Measurements from ENCODE around the gene TKTL1. TPM values are rescaled to one million over a fixed set of nuclear protein-coding genes. Genes with fewer than 3 reads are reported as not detected.

Gene TKTL1
- total RNA-seq, 1 donor from 2014 or later, result not detected

DNA sequence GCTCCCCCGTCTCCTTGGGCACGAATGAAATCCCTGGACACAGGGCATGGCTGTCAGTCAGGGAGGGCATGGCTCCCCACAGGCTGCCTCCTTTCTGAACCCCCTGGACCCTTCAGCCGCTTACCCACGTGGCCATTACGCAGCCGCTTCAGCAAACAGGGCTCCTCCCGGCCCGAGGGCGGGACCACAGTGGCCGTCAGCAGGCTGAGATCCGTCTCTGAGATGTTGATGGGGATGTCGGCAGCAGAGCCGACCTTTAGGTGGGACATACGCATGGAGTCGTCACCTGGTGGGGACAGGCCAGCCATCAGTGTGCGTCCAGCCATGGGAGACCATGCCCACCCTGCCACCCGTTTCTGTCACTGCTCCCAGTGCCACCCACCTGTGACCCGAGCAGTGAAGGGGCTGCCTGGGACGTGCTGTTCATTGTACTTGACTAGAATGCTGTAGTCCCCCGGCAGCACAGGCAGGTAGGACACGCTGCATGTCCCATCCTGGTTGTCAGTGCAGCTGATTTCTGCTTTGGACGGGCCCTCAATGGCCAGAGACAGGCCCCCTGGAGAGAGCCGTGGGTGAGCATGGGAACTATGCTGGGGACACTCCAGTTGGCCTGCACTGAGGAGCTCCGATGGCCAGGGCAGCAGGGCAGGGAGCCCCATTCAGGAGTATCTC, 57.7 kb downstream of the TKTL1 start:
- no peak for FAIRE-seq
- H3K4me3 ChIP-seq (ENCODE audit: low read depth, low read length), result no peak overlapping the region
- TF ChIP-seq CTCF (IDR thresholded peaks at IDR 0.05; ENCODE audit: insufficient read depth, low read length, severe bottlenecking), result no peak
- H3K27me3 ChIP-seq (ENCODE audit: control insufficient read depth, insufficient read depth, low read length), result no peaks in the 10 kb centered on the region
- peaks cover 40% of the 10 kb centered on the region for H3K36me3 ChIP-seq (ENCODE audit: control insufficient read depth, insufficient read depth, low read length)
- no peak for DNase-seq (ENCODE audit: low read depth)

GRCh38 chrX:154354013-154354412, 58.4 kb downstream of the TKTL1 start:
- H3K36me3 ChIP-seq (ENCODE audit: control insufficient read depth, insufficient read depth, low read length), result peaks cover 44% of the 10 kb centered on the region
- no peak for FAIRE-seq
- no peak for DNase-seq (ENCODE audit: low read depth)

DNA sequence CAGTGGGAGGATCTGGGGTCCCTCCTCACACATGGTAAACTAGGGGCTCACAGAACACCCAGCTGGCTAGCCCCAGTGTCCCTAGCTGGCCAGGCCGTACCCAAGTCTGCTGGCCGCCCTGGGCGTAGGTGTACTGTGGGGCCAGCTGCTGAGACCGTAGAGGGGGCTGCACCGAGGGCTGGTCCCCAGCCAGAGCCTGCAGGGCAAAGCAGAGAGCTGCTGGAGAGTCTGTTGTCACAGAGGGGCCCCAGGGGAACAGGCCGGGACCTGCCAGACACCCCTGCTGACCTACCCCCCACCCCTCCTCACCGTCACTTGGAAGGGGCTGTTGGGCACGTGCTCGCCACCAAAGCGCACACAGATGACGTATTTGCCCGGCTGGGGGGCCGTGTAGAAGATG, 58.9 kb downstream of the TKTL1 start:
- Histone ChIP-seq H3K27me3 (ENCODE audit: control insufficient read depth, insufficient read depth, low read length) (no peaks in the 10 kb centered on the region), H3K36me3 (ENCODE audit: control insufficient read depth, insufficient read depth, low read length) (peaks cover 46% of the 10 kb centered on the region), H3K4me3 (ENCODE audit: low read depth, low read length) (no peak overlapping the region)
- TF ChIP-seq CTCF (IDR thresholded peaks at IDR 0.05; ENCODE audit: insufficient read depth, low read length, severe bottlenecking), result no peak
- FAIRE-seq, result no peak
- DNase-seq (ENCODE audit: low read depth), result no peak

More at GRCh38 chrX:154354013-154354412, 58.4 kb downstream of the TKTL1 start:
- no peaks in the 10 kb centered on the region for H3K27me3 ChIP-seq (ENCODE audit: control insufficient read depth, insufficient read depth, low read length)
- no peak overlapping the region for H3K4me3 ChIP-seq (ENCODE audit: low read depth, low read length)
- no peak for TF ChIP-seq CTCF (IDR thresholded peaks at IDR 0.05; ENCODE audit: insufficient read depth, low read length, severe bottlenecking)

- no peak for FAIRE-seq
- Histone ChIP-seq H3K27me3 (ENCODE audit: control insufficient read depth, insufficient read depth, low read length) (no peaks in the 10 kb centered on the region), H3K4me3 (ENCODE audit: low read depth, low read length) (no peak overlapping the region), H3K36me3 (ENCODE audit: control insufficient read depth, insufficient read depth, low read length) (peaks cover 42% of the 10 kb centered on the region)
- DNase-seq (ENCODE audit: low read depth), result no peak
- TF ChIP-seq CTCF (IDR thresholded peaks at IDR 0.05; ENCODE audit: insufficient read depth, low read length, severe bottlenecking), result no peak
Observed at GRCh38 chrX:154355094-154355775, 59.6 kb downstream of the TKTL1 start.

DNA sequence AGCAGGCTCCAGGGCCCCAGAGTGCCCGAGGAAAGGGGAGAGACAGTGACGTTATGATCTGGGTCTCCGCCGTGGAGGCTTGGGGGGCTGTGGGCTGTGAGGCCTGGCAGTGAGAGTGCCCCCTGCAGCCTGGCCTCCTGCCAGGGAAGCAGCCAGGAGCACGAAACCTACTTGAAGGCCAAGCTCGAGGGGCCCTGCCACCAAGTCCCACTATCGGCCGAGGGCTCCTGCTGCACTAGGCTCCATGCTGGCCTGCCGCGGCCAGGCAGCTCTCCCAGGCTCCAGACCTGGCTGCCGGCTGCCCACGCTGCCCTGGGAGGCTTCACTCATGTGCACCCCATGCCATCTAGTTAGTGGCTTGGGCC, 60.2 kb downstream of the TKTL1 start:
- H3K4me3 ChIP-seq (ENCODE audit: low read depth, low read length), result no peak overlapping the region
- no peaks in the 10 kb centered on the region for H3K27me3 ChIP-seq (ENCODE audit: control insufficient read depth, insufficient read depth, low read length)
- no peak for TF ChIP-seq CTCF (IDR thresholded peaks at IDR 0.05; ENCODE audit: insufficient read depth, low read length, severe bottlenecking)
- DNase-seq (ENCODE audit: low read depth) (no peak), FAIRE-seq (no peak)
- H3K36me3 ChIP-seq (ENCODE audit: control insufficient read depth, insufficient read depth, low read length), result peaks cover 40% of the 10 kb centered on the region
